ENCODE data around the gene HDAC9.

The HDAC9 gene

GRCh38 chr7:18590744-18591340, 95.3 kb downstream of the HDAC9 start:
- no peak for DNase-seq (ENCODE audit: low read depth in 3 of 3)

GRCh38 chr7:18593602-18594279, 98.2 kb downstream of the HDAC9 start:
- no peak for DNase-seq (ENCODE audit: low read depth in 3 of 3)

GRCh38 chr7:18597754-18598153, 102.2 kb downstream of the HDAC9 start:
- DNase-seq (ENCODE audit: low read depth in 3 of 3), result no peak

GRCh38 chr7:18607025-18607424, 111.5 kb downstream of the HDAC9 start:
- DNase-seq (ENCODE audit: low read depth in 3 of 3), result no peak

DNA sequence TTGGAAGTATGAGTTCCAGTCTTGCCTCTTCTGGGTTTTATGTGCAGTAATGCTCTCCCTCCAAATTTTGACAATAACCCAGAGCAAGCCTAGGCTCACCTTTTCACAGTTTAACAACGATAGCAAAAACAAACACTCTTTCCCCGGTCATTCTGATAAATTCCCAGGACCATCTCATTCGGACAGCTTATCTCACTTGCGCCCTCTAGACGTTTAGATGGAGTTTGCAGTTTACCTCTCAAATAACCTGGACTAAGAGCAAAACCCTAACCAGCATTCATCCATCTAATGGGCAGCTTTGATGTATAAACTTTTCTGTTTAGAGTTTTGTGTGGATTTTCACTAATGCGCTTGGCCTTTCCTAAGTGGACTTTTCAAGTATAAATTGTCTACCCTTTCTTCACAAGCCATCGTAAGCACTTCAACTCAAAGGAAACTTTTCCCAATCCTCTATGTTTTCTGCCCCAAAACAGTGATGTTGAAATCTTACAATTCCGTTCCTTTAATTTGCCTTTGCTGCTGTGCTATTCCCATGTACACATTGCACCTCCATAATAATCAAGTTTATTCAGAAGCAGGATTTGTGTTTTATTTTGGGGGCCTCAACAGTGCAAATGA, 114.9 kb downstream of the HDAC9 start:
- no peak for DNase-seq (ENCODE audit: low read depth in 3 of 3)

DNA sequence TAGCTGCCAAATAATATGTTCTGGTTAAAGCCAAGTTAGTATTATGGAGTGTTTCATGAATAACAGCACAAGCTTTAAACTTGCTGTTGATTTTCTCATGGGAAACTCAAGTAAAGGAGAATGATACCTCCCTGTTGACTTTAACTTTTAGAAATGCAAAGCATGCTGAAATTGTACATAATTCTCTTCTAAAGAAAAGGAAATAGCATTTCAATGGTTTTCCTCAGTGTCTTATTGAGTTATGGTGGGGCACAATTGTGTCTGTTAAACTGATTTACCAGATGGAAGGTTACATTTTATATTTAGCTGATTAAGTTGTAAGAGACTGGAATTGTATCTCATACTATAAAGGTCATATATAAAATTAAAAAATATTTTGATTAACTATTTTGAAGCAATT, 119.3 kb downstream of the HDAC9 start:
- no peak for DNase-seq (ENCODE audit: low read depth in 3 of 3)

DNA sequence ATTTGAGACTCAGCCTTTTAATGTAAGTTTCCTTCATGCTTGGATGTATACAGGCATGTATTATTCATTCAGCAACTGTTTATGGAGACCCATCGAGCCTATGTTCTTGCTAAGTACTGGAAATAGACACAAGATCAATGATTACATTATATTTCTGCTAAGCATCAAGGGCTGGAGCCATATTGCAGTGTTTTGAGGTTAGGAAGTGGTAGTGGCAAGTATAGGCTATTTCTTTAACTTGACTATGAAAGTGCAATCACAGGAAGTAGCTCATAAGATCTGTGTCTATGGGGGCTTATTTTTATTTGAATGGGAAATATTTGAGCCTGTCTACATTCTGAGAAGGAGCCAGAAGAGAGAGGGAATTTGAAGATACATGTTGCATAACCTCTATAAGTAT, 123.8 kb downstream of the HDAC9 start:
- no peak for DNase-seq (ENCODE audit: low read depth in 3 of 3)

GRCh38 chr7:18623389-18623788, 127.8 kb downstream of the HDAC9 start:
- no peak for DNase-seq (ENCODE audit: low read depth in 3 of 3)

DNA sequence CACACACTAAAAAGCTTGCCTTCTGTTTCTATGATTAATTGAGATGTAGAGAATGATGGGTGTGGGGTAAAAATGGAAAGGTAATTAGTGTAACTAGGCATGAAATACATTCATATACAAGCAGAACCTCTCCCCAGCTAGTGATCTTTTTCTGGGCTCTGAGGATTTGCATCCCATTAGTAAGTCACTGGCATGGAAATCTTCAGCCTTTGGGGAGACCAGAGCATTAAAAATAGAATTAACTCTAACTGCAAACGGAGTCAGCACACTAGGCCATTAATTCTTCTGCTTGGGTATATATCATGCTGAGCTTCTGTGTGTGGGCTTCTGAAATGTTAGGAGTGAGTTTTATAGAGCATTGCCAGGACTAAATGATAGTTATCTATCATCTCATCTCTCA, 128.9 kb downstream of the HDAC9 start:
- DNase-seq (ENCODE audit: low read depth in 3 of 3), result no peak

DNA sequence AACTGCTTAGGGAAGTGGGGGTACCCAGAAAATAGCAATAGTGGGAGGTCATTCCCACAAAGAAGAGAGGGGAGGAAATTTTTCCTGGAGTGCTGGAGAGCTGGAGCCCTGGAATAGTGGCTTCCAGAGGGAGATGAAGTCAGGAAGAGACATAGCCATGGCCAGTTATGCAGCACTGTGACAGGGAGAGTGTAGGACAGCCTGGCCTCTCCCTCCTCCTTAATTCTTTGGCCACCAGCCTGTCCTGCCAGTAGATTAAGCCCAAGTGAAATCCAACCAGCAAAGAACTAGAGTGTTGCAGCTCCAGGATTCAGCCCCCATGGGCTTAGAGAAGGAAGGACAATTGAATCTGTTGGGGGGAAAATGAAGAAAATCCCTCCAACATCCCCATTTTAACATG, 130.5 kb downstream of the HDAC9 start:
- no peak for DNase-seq (ENCODE audit: low read depth in 3 of 3)

DNA sequence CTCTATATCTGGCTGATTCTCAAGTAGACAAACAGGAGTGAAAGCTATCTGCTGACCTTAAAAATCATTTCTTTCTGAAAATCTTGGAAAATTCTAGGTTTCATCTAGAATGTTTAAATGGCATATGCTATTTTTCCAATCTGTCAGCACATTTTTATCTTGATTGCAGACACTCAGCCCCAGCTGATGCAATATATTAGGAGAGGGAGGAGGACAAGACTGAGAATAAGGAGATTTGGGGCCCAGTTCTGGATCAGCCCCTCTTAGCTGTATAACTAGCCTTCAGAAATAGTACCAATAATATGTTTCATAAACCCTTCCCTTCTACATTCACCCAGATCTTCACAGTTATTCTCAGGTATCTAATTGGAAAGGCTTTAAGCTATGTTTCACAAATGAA, 131.2 kb downstream of the HDAC9 start:
- no peak for DNase-seq (ENCODE audit: low read depth in 3 of 3)

DNA sequence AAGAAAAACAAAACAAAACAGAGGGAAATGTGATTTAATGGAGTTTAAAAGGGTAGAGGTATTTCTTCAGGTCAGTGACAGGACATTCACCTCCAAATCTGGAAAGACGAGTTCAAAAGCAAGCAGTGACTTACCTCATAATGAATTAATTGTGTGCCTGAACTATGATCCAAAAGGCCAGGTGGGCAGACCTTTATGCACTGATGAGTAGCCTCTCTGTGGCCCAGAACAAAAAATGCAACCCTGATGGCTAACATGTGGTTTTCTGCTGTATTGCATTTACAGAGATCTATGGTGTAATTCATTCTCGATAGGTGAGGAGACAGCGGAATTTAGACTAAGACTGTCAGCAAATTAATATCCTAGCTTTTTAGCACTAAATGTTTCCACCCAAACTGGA, 142.0 kb downstream of the HDAC9 start:
- DNase-seq (ENCODE audit: low read depth in 3 of 3), result no peak

- no peak for DNase-seq (ENCODE audit: low read depth in 3 of 3)
Measured at GRCh38 chr7:18638594-18639452, 143.3 kb downstream of the HDAC9 start.

- no peak for DNase-seq (ENCODE audit: low read depth in 3 of 3)
Measured at GRCh38 chr7:18639711-18640110, 144.2 kb downstream of the HDAC9 start.

- no peak for DNase-seq (ENCODE audit: low read depth in 3 of 3)
Measured at GRCh38 chr7:18644981-18645380, 149.4 kb downstream of the HDAC9 start.

GRCh38 chr7:18647582-18647981, 152.0 kb downstream of the HDAC9 start:
- DNase-seq (ENCODE audit: low read depth in 3 of 3), result no peak

DNA sequence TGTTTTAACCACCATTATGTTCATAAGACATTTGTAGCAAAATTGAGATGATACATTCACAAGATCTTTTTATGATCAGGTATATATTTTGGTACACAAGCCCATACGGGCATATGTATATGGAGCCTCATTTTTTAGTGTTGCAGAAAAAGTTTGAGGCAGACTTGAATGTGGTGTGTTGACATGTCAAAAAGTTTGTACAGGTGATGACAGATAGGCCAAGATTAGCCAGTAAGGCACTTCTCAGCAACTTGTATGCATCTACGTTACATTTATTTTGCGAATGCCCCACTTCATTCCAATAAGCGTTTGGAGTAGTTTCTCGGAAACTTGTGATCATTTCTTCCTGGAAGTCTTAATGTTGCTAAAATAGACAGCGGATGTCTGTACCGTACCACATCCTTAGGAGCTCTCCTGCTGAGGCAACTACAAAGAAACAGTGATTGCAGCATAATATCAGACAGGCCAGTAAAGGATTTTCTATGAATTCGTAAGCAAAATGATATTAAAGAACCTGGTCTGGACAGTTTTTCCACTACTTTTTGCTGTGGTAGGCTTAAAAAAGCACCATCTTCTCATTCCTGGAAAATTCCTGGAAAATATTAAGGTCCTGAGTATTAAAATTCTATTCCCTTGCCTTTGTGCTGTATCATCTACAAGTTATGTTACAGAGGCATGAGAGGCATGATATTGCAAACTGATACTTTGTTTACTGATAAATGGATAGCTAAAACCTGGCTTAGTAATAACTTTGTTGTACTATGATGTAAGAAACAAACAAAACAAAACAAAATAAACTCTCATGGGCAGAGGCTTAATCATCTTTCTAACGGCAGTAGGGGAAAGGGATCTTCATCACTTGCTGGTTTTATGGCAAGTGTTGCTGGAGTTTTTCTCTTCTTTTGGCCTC, 153.6 kb downstream of the HDAC9 start:
- no peak for DNase-seq (ENCODE audit: low read depth in 3 of 3)

- DNase-seq (ENCODE audit: low read depth in 3 of 3), result no peak
Measured at GRCh38 chr7:18653381-18654155, 158.0 kb downstream of the HDAC9 start.

- DNase-seq (ENCODE audit: low read depth in 3 of 3), result no peak
Measured at GRCh38 chr7:18654709-18655108, 159.2 kb downstream of the HDAC9 start.

GRCh38 chr7:18655506-18655905, 160.0 kb downstream of the HDAC9 start:
- DNase-seq (ENCODE audit: low read depth in 3 of 3), result no peak

DNA sequence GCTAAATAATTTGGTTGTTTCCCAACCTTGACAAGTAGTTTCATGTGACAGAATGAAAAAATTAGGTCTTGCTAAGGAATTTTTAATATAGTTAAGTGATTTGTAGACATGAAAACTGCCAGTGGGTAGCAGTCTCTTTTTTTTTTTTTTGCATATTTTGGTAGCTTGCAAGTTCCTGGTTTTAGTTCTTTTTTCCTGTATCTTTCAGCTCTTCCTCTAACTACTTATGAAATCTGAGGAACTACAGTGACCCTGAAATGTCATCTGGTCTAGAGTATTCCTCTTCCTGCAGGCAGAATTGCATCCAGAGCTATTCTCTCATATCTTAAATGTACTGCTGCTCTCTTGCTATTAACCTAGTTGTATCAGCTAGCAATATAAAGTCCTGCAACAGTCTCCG, 160.4 kb downstream of the HDAC9 start:
- DNase-seq (ENCODE audit: low read depth in 3 of 3), result no peak
